Measurements from ENCODE around the gene TBC1D5.

TBC1D5 gene

DNA sequence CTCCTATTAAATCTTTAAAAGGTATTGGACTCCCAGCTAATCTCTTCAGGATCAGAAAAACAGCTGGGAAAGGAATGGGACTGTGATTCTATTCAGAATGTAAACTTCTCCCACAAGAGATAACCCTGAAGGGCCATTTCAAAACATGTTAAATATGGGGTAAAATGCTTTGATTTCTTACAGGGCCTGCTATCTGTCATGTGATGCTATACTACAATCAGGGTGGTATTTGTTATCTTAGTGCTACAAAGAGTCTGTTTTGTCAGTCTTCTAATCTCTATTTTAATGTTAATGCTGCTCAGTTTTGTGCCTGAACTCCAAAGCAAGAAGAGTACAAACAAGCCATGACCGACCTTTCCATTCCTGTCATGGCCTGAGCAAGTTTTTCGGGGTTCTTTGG is 186.9 kb downstream of the TBC1D5 start:
- TF ChIP-seq TCF4 (CRISPR knock-in tag; IDR thresholded peaks at IDR 0.05; ENCODE audit: borderline replicate concordance) (no peak), GLIS3 (CRISPR knock-in tag; IDR thresholded peaks at IDR 0.05) (no peak), RARB (CRISPR knock-in tag; IDR thresholded peaks at IDR 0.05) (no peak), ZNF565 (CRISPR knock-in tag; conservative IDR thresholded peaks at IDR 0.05; ENCODE audit: low read depth) (no peak), ZNF8 (CRISPR knock-in tag; IDR thresholded peaks at IDR 0.05) (no peak), SNAI2 (CRISPR knock-in tag; IDR thresholded peaks at IDR 0.05) (no peak), ZFP3 (CRISPR knock-in tag; IDR thresholded peaks at IDR 0.05) (no peak), CSDC2 (CRISPR knock-in tag; IDR thresholded peaks at IDR 0.05) (no peak), BACH2 (CRISPR knock-in tag; IDR thresholded peaks at IDR 0.05; ENCODE audit: borderline replicate concordance) (no peak), ZNF70 (CRISPR knock-in tag; IDR thresholded peaks at IDR 0.05) (no peak), TOX (CRISPR knock-in tag; IDR thresholded peaks at IDR 0.05; ENCODE audit: borderline replicate concordance) (no peak), ZC3H10 (CRISPR knock-in tag; IDR thresholded peaks at IDR 0.05) (no peak)
- TF ChIP-seq, protein P1, sequence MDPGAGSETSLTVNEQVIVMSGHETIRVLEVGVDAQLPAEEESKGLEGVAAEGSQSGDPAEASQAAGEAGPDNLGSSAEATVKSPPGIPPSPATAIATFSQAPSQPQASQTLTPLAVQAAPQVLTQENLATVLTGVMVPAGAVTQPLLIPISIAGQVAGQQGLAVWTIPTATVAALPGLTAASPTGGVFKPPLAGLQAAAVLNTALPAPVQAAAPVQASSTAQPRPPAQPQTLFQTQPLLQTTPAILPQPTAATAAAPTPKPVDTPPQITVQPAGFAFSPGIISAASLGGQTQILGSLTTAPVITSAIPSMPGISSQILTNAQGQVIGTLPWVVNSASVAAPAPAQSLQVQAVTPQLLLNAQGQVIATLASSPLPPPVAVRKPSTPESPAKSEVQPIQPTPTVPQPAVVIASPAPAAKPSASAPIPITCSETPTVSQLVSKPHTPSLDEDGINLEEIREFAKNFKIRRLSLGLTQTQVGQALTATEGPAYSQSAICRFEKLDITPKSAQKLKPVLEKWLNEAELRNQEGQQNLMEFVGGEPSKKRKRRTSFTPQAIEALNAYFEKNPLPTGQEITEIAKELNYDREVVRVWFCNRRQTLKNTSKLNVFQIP (CRISPR knock-in tag; IDR thresholded peaks at IDR 0.05; ENCODE audit: borderline replicate concordance, low read depth): no peak
- TF ChIP-seq, protein P2, sequence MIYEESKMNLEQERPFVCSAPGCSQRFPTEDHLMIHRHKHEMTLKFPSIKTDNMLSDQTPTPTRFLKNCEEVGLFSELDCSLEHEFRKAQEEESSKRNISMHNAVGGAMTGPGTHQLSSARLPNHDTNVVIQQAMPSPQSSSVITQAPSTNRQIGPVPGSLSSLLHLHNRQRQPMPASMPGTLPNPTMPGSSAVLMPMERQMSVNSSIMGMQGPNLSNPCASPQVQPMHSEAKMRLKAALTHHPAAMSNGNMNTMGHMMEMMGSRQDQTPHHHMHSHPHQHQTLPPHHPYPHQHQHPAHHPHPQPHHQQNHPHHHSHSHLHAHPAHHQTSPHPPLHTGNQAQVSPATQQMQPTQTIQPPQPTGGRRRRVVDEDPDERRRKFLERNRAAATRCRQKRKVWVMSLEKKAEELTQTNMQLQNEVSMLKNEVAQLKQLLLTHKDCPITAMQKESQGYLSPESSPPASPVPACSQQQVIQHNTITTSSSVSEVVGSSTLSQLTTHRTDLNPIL (CRISPR knock-in tag; IDR thresholded peaks at IDR 0.05; ENCODE audit: low read depth): no peak
- TF ChIP-seq, protein P3, sequence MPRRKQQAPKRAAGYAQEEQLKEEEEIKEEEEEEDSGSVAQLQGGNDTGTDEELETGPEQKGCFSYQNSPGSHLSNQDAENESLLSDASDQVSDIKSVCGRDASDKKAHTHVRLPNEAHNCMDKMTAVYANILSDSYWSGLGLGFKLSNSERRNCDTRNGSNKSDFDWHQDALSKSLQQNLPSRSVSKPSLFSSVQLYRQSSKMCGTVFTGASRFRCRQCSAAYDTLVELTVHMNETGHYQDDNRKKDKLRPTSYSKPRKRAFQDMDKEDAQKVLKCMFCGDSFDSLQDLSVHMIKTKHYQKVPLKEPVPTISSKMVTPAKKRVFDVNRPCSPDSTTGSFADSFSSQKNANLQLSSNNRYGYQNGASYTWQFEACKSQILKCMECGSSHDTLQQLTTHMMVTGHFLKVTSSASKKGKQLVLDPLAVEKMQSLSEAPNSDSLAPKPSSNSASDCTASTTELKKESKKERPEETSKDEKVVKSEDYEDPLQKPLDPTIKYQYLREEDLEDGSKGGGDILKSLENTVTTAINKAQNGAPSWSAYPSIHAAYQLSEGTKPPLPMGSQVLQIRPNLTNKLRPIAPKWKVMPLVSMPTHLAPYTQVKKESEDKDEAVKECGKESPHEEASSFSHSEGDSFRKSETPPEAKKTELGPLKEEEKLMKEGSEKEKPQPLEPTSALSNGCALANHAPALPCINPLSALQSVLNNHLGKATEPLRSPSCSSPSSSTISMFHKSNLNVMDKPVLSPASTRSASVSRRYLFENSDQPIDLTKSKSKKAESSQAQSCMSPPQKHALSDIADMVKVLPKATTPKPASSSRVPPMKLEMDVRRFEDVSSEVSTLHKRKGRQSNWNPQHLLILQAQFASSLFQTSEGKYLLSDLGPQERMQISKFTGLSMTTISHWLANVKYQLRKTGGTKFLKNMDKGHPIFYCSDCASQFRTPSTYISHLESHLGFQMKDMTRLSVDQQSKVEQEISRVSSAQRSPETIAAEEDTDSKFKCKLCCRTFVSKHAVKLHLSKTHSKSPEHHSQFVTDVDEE (CRISPR knock-in tag; IDR thresholded peaks at IDR 0.05): no peak
- TF ChIP-seq, protein P4, sequence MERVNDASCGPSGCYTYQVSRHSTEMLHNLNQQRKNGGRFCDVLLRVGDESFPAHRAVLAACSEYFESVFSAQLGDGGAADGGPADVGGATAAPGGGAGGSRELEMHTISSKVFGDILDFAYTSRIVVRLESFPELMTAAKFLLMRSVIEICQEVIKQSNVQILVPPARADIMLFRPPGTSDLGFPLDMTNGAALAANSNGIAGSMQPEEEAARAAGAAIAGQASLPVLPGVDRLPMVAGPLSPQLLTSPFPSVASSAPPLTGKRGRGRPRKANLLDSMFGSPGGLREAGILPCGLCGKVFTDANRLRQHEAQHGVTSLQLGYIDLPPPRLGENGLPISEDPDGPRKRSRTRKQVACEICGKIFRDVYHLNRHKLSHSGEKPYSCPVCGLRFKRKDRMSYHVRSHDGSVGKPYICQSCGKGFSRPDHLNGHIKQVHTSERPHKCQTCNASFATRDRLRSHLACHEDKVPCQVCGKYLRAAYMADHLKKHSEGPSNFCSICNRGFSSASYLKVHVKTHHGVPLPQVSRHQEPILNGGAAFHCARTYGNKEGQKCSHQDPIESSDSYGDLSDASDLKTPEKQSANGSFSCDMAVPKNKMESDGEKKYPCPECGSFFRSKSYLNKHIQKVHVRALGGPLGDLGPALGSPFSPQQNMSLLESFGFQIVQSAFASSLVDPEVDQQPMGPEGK (CRISPR knock-in tag; IDR thresholded peaks at IDR 0.05; ENCODE audit: borderline replicate concordance): no peak
- TF ChIP-seq, protein P5, sequence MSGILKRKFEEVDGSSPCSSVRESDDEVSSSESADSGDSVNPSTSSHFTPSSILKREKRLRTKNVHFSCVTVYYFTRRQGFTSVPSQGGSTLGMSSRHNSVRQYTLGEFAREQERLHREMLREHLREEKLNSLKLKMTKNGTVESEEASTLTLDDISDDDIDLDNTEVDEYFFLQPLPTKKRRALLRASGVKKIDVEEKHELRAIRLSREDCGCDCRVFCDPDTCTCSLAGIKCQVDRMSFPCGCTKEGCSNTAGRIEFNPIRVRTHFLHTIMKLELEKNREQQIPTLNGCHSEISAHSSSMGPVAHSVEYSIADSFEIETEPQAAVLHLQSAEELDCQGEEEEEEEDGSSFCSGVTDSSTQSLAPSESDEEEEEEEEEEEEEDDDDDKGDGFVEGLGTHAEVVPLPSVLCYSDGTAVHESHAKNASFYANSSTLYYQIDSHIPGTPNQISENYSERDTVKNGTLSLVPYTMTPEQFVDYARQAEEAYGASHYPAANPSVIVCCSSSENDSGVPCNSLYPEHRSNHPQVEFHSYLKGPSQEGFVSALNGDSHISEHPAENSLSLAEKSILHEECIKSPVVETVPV (CRISPR knock-in tag; IDR thresholded peaks at IDR 0.05): no peak

DNA sequence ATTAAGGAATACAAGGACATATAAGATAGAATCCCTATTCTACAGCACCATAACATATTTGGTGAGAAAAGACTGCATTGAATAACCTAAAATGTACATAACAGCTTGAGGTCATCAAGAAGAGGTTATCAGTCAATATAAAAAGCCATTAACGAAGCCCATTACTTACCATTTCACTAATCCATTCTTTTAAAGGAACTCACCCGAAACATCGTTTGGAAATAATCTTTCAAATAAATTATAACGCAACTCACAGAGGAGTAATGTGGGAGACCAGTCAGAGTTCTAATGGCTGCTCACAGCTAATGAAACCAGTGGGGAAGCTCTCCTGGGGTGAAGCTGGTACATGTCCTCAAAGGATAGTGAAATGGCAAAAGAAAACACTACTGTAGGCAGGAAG is 188.4 kb downstream of the TBC1D5 start:
- no peak for ATAC-seq
- TF ChIP-seq ARNTL (CRISPR knock-in tag; IDR thresholded peaks at IDR 0.05; ENCODE audit: borderline replicate concordance, low read depth) (no peak), ESRRG (CRISPR knock-in tag; IDR thresholded peaks at IDR 0.05) (no peak), ZC3H10 (CRISPR knock-in tag; IDR thresholded peaks at IDR 0.05) (no peak), ZFP30 (CRISPR knock-in tag; IDR thresholded peaks at IDR 0.05) (no peak), TCF4 (CRISPR knock-in tag; IDR thresholded peaks at IDR 0.05; ENCODE audit: borderline replicate concordance) (no peak), ZNF70 (CRISPR knock-in tag; IDR thresholded peaks at IDR 0.05) (no peak), ZNF8 (CRISPR knock-in tag; IDR thresholded peaks at IDR 0.05) (no peak), ISL1 (CRISPR knock-in tag; IDR thresholded peaks at IDR 0.05) (no peak), OSR1 (CRISPR knock-in tag; IDR thresholded peaks at IDR 0.05) (no peak), GLIS3 (CRISPR knock-in tag; IDR thresholded peaks at IDR 0.05) (no peak), BACH2 (CRISPR knock-in tag; IDR thresholded peaks at IDR 0.05; ENCODE audit: borderline replicate concordance) (no peak), SNAI2 (CRISPR knock-in tag; IDR thresholded peaks at IDR 0.05) (no peak)
- TF ChIP-seq, protein P4 (CRISPR knock-in tag; IDR thresholded peaks at IDR 0.05; ENCODE audit: borderline replicate concordance): no peak
- TF ChIP-seq, protein P2 (CRISPR knock-in tag; IDR thresholded peaks at IDR 0.05; ENCODE audit: low read depth): no peak
- TF ChIP-seq, protein P5 (CRISPR knock-in tag; IDR thresholded peaks at IDR 0.05): no peak
- TF ChIP-seq, protein P3 (CRISPR knock-in tag; IDR thresholded peaks at IDR 0.05): no peak

More for the DNA sequence above, 186.9 kb downstream of the TBC1D5 start:
- ATAC-seq: no peak

All from SK-N-SH treated with all-trans-retinoic acid at 6 μM for 48 hours (cell line).